GM20000 (cell line): ENCODE results near the gene ADRA2B.

Experiments used
- DNase-seq: peaks from one replicate; pipeline ENCODE4 v3.0.0; 2012; ENCODE audit warnings: low spot score
- CTCF ChIP-seq: IDR thresholded peaks from 2 replicates; pipeline ENCODE4 v1.5.1; 2012; ENCODE audit warnings: mild to moderate bottlenecking, control low read depth; ENCODE audit errors: extremely low read depth, missing control alignments

The ADRA2B gene

DNA sequence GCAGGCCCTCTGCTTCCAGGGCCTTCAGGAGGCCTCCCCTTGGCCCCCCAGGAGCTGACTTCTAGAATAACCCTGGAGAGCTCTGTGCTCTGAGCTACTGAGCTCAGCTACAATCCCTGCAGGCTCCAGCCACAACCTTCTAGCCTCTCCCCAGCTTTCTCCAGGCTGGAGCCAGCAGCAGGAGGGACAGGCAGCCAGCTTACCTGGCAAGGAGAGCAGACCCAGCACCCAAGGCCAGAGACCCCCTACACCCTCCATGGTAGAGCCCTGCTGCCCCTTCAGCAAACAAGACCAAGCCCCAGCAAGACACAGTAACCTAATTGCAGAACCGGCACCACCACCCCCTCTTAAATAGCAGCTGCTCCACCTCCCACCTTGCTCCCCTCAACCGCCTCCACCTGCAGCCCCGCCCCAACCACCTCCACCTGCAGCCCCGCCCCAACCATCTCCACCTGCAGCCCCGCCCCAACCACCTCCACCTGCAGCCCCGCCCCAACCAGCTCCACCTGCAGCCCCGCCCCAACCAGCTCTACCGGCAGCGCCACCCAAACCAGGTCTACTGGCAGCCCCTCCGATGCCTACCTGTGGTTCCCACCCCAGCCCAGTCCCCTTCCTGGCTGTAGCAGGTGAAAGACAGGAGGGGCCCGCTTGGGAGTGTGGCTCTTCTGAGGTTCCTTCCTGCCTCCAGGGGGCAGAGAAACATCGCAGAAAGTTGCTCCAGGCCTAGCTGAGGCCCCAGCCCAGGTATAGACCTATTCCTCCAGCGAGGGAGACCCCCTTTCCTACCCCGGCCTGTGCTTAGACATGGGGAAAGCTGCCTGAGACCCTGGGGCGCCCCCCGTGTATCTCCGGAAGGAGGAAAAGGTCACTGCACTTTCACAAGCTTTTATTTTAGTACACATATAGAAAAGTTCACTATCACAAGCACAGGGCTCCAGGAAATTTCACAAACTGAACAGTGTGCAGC lies 22.1 kb upstream of the ADRA2B start, which contains the start of gene ASTL:
Gene ASTL, minus strand, starts transcription at position 324 of the 967 bp plus-strand sequence. Its CDS starts 66 bp downstream, at position 258.
- peak; percentile 87 for DNase-seq
- peak; percentile 53 for TF ChIP-seq CTCF

DNA sequence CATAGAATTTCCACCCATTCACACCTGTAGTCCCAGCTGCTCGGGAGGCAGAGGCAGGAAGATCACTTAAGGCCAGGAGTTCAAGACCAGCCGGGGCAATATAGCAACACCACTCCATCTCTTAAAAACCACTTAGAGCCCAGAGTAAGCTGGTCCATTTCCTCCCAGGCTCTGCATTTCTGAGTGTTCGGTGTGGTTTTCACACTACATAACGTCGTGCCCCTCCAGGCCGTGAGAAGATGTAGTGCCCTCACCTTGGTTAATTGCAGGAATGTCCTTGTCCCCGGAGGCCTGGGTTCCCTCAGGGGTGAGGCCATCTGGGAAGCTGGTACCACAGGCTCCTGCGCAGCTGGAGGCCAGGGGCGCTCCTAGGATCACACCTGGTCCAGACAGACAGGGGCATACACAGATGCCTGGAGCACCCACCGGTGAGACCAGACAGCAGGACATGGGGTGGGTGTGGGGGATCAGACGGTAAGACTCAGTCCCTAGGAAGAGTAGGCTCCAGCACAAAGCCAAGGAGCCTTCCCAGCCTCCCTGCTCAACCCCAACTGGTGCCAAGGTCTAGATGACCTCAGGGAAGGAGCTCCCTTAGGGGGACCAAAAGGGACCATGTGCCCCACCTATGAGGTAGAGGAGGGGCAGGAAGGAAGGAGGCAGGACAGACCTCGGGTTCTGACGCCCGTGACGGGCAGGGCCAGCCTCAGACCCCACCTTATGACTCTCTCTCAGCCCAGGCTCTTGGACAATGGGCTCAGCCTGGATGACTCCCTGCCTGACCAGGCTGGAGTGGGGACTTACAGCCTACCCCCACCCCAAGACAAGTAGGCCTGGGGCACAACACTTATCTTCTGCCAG lies 21.2 kb upstream of the ADRA2B start:
- TF ChIP-seq CTCF, result no peak
- DNase-seq, result peak; percentile 12

DNA sequence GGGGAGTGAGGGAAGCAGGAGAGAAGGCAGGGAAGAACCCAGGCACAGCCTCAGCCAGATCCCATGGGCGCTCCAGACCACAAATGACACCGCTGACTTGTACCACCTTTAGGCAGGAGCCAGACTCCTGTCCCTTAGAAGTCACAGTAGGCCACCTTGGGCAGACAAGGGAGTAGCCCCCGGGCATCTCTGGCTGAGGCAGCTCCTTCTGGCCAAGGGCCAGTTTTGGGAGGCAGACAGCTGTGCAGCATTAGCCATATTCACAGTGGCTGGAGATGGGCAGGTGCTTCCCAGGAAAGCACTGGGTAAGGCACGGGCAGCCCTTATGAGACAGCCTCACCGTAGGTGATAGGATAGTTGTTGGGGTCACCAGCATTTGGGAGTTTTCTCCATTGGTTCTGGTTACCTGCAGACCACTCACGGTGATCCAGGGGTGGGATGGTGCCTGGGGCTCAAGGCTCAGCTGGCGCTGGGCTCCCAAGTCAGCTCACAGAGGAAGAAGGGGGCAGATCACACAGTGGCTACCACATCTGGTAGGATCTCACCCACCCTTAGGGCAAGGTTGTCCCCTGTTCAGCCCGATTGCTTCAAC lies 19.9 kb upstream of the ADRA2B start:
- TF ChIP-seq CTCF, result no peak
- DNase-seq, result no peak

GRCh38 chr2:96135621-96136020 lies 19.2 kb upstream of the ADRA2B start:
- TF ChIP-seq CTCF, result no peak
- DNase-seq, result no peak

DNA sequence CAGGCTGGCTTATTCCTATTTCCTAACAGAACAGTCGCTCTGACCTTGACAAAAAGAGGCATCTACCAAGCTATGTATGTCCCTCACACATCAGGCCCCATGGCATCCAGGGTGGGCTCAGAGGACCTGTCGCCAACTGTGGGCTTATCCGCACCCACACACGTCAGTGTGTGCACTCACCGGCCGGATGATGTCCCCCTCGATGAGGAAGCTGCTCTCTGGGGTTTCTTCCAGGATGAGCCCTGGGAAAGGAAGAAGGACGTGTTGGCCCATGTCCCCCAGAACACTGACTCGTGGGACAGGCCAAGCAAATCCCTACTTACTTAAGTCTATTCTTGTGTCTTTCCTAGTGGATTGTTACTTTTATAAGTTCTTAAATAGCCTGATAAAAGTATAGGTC lies 18.8 kb upstream of the ADRA2B start:
- no peak for DNase-seq
- no peak for TF ChIP-seq CTCF

- no peak for TF ChIP-seq CTCF
- DNase-seq, result no peak
Measured at GRCh38 chr2:96134421-96134820, 18.1 kb upstream of the ADRA2B start.
